Measurements from ENCODE around the gene THSD4.

GRCh38 chr15:71091601-71092000 is 23.7 kb upstream of the THSD4 start:
- TF ChIP-seq CTCF (conservative IDR thresholded peaks at IDR 0.05; ENCODE audit: low read depth, low read length) (no peak), BHLHE40 (IDR thresholded peaks at IDR 0.05; ENCODE audit: low read depth, low read length) (no peak), POLR2A (IDR thresholded peaks at IDR 0.05; ENCODE audit: low read depth, low read length) (no peak), RFX5 (IDR thresholded peaks at IDR 0.05; ENCODE audit: low read depth, low read length) (no peak), ELK1 (IDR thresholded peaks at IDR 0.05; ENCODE audit: borderline replicate concordance, low read depth, low read length) (no peak)

Measured in IMR-90 (cell line).